Transverse colon (tissue), 4 donors: Measurements from ENCODE around the gene TRAF3IP3. TPM values are rescaled to one million over a fixed set of nuclear protein-coding genes. Genes with fewer than 3 reads are reported as not detected.

Experiments used
- DNase-seq: peaks from one replicate; pipeline ENCODE4 v3.0.0-alpha.2; 2019
- H3K27ac ChIP-seq, 4 donors: fragments of 200-600 bp; sonication (generic); 2 replicates each; pipeline ENCODE4 v1.5.1; 2016 to 2018; ENCODE audit warnings: inconsistent platforms in 4 of 4
- H3K27me3 ChIP-seq: fragments of 200-600 bp; sonication (generic); 2 replicates; pipeline ENCODE4 v1.5.1; 2017; ENCODE audit warnings: inconsistent platforms
- H3K36me3 ChIP-seq, 4 donors: fragments of 200-600 bp; sonication (generic); 2 replicates each; pipeline ENCODE4 v1.5.1; 2017 to 2019; ENCODE audit warnings: inconsistent platforms in 4 of 4
- H3K4me1 ChIP-seq, 4 donors: fragments of 200-600 bp; sonication (generic); 2 replicates each; pipeline ENCODE4 v1.5.1; 2017 to 2020; ENCODE audit warnings: inconsistent platforms in 4 of 4
- H3K4me3 ChIP-seq, 4 donors: fragments of 200-600 bp; sonication (generic); 1 replicate in 1 of 4; 2 replicates in 3 of 4; pipeline versions ENCODE4 v1.5.1 to v1.6.1; 2017 to 2019; ENCODE audit warnings: inconsistent platforms in 4 of 4
- H3K9me3 ChIP-seq, 2 donors: fragments of 200-600 bp; sonication (generic); 2 replicates each; pipeline ENCODE4 v1.5.1; 2017 to 2019; ENCODE audit warnings: inconsistent platforms in 2 of 2
- EP300 ChIP-seq: sonication (generic); formaldehyde crosslinking; IDR thresholded peaks from one replicate; pipeline ENCODE4 v1.6.1; 2017; ENCODE audit warnings: antibody characterized with exemption, low read depth
- POLR2A ChIP-seq: fragments of 450-650 bp; IDR thresholded peaks from one replicate; pipeline ENCODE4 v1.6.1; 2016; ENCODE audit warnings: antibody characterized with exemption, mild to moderate bottlenecking, moderate library complexity
- POLR2AphosphoS5 ChIP-seq, 3 donors: sonication (generic); formaldehyde crosslinking; IDR thresholded peaks; one replicate each; pipeline ENCODE4 v1.6.1; 2016; ENCODE audit warnings: antibody characterized with exemption in 3 of 3
- WGBS, 2 donors: methylation state at CpG; one replicate each; pipeline ENCODE4 v1.1.5; 2018; ENCODE audit warnings: low coverage in 1 of 2; 5-methylcytosine and 5-hydroxymethylcytosine counted together
- in situ Hi-C, 4 donors: fragments of 200-750 bp; cut with MboI; loops; one replicate each; pipeline versions ENCODE4 v1.15.0 to v1.15.1; 2017; ENCODE audit warnings: low sequenced_read_pairs in 3 of 4, low pct_ligation_motif_present in 1 of 4, low pct_unique_long_range_greater_than_20kb in 1 of 4
- intact Hi-C: fragments of 100-400 bp; cut with DNase I; formaldehyde crosslinking; loops from one replicate; pipeline ENCODE4 v1.15.1; 2023; ENCODE audit warnings: low total_unique reads
- total RNA-seq, 4 donors: library from RNA; depleted of rRNA; stranded (reverse); fragments of >200 nt; gene quantifications; one replicate each; pipeline ENCODE4 v1.1.0, GENCODE V29; 2016
- TF ChIP-seq, protein P1 (sequence below), 5 experiments: fragments of 200-600 bp in 3 of 5; fragments of 450-650 bp in 2 of 5; sonication (generic) in 3 of 5; IDR thresholded peaks; 1 replicate in 2 of 5; 2 replicates in 3 of 5; pipeline ENCODE4 v1.5.1; 2016 to 2017; ENCODE audit warnings: antibody characterized with exemption in 5 of 5, inconsistent platforms in 3 of 5, mild to moderate bottlenecking in 2 of 5, moderate library complexity in 1 of 5

Gene TRAF3IP3
- total RNA-seq, 4 donors from 2014 or later = 2.3 to 17.6 (median 6.8) TPM

- no peak overlapping the region for H3K4me3 ChIP-seq
- 89 to 93% methylated on average over 2 of the region's 2 CpGs for WGBS, 2 donors
- TF ChIP-seq EP300 (no peak), POLR2A (no peak)
- TF ChIP-seq, protein P1, sequence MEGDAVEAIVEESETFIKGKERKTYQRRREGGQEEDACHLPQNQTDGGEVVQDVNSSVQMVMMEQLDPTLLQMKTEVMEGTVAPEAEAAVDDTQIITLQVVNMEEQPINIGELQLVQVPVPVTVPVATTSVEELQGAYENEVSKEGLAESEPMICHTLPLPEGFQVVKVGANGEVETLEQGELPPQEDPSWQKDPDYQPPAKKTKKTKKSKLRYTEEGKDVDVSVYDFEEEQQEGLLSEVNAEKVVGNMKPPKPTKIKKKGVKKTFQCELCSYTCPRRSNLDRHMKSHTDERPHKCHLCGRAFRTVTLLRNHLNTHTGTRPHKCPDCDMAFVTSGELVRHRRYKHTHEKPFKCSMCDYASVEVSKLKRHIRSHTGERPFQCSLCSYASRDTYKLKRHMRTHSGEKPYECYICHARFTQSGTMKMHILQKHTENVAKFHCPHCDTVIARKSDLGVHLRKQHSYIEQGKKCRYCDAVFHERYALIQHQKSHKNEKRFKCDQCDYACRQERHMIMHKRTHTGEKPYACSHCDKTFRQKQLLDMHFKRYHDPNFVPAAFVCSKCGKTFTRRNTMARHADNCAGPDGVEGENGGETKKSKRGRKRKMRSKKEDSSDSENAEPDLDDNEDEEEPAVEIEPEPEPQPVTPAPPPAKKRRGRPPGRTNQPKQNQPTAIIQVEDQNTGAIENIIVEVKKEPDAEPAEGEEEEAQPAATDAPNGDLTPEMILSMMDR (IDR thresholded peaks at IDR 0.05) = no peak
- in situ Hi-C loops (no loop called here), intact Hi-C loops (no loop called here)
- no peak for DNase-seq
- H3K36me3 ChIP-seq = peaks cover 0 to 38% (median 19%) of the 10 kb centered on the region in 4 donors
- peaks cover 0 to 24% (median 10%) of the 10 kb centered on the region in 4 donors for H3K4me1 ChIP-seq
- no peak overlapping the region for H3K27ac ChIP-seq
- no peaks in the 10 kb centered on the region for H3K27me3 ChIP-seq
- H3K9me3 ChIP-seq = no peaks in the 10 kb centered on the region
These were observed 73.9 kb downstream of the TRAF3IP3 start for GRCh38 chr1:209829716-209830115.

DNA sequence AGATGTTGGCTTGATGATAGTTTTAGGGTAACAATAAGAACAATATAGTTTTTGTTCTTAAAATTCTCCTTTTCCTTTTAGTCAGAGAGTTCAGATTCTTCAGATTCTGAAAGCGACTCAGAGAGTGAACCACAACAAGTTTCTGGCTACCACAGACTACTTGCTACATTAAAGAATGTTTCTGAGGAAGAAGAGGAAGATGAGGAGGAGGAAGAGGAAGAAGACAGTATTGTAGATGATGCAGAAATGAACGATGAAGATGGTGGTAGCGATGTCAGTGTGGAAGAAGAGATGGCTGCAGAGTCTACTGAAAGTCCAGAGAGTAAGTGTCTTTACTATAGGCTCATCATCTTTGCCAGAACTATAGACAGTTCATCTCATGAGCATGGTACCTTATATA lies 74.9 kb downstream of the TRAF3IP3 start:
- TF ChIP-seq POLR2AphosphoS5 (IDR thresholded peaks at IDR 0.05) = no peak
- TF ChIP-seq, protein P1 (IDR thresholded peaks at IDR 0.05) = no peak
- no peak for TF ChIP-seq EP300
- no peak for TF ChIP-seq POLR2A
- WGBS, 2 donors = 77 to 81% methylated on average over 3 of the region's 3 CpGs

DNA sequence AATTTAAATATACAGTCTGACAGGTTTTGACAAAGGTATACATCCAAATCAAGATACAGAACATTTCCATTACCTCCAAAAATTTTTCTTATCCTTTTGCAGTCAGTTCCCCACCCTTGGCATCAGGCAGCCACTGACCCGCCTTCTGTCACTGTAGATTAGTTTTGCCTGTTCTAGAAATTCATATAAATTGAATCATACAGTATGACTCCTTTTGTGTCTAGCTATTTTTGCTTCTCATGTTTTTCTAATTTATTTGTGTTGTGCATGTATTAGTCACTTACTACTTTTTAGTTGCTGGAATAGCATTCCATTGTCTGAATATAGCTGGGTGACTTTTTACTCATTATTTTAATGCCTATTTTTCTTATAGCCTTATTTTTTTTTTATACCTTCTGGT lies 75.8 kb downstream of the TRAF3IP3 start:
- H3K4me1 ChIP-seq = peaks cover 0 to 24% (median 10%) of the 10 kb centered on the region in 4 donors
- in situ Hi-C loops = no loop called here
- 94 to 100% methylated on average over 1 of the region's 1 CpG for WGBS, 2 donors

More for the DNA sequence above, 74.9 kb downstream of the TRAF3IP3 start:
- in situ Hi-C loops (no loop called here), intact Hi-C loops (no loop called here)
- Histone ChIP-seq H3K27ac (no peak overlapping the region), H3K9me3 (no peaks in the 10 kb centered on the region), H3K27me3 (no peaks in the 10 kb centered on the region), H3K4me1 (peaks cover 0 to 24% (median 10%) of the 10 kb centered on the region in 4 donors), H3K4me3 (no peak overlapping the region), H3K36me3 (peaks cover 0 to 45% (median 22%) of the 10 kb centered on the region in 4 donors)
- no peak for DNase-seq

More for the DNA sequence above, 75.8 kb downstream of the TRAF3IP3 start:
- peaks cover 0 to 54% (median 26%) of the 10 kb centered on the region in 4 donors for H3K36me3 ChIP-seq
- no peak overlapping the region for H3K27ac ChIP-seq
- no peak overlapping the region for H3K4me3 ChIP-seq
- no peaks in the 10 kb centered on the region for H3K9me3 ChIP-seq
- intact Hi-C loops = no loop called here
- no peak for DNase-seq
- no peak for TF ChIP-seq EP300
- TF ChIP-seq, protein P1 (IDR thresholded peaks at IDR 0.05) = no peak
- TF ChIP-seq POLR2A = no peak
- TF ChIP-seq POLR2AphosphoS5 (IDR thresholded peaks at IDR 0.05) = no peak
- H3K27me3 ChIP-seq = no peaks in the 10 kb centered on the region

Other genes starting within 250 kb of the TRAF3IP3 start
- gene CAMK1G, start 172.3 kb upstream of the TRAF3IP3 start, total RNA-seq = not detected
- 100 to 1,000 TPM in 3 of 4 donors, 10 to 100 TPM in 1; 47.2 to 147 (median 126) TPM for gene LAMB3, start 103.6 kb upstream of the TRAF3IP3 start, total RNA-seq
- 10 to 100 TPM in 2 of 4 donors, 1 to 10 TPM in 2; 1.8 to 84.2 (median 26.9) TPM for gene G0S2, start 80.6 kb upstream of the TRAF3IP3 start, total RNA-seq
- 1 to 10 TPM in 3 of 4 donors, not detected in 1; 1.5 to 3.7 (median 2.6) TPM for gene HSD11B1, start 51.2 kb upstream of the TRAF3IP3 start, total RNA-seq
- 1 to 10 TPM in 2 of 4 donors, under 1 TPM in 1, not detected in 1; 0.20 to 2.7 (median 2.4) TPM for gene C1orf74, start 28.5 kb downstream of the TRAF3IP3 start, total RNA-seq
- 10 to 100 TPM; 26.1 to 78.0 (median 44.4) TPM for gene IRF6, start 50.1 kb downstream of the TRAF3IP3 start, total RNA-seq
- gene UTP25, start 71.9 kb downstream of the TRAF3IP3 start, total RNA-seq = 10 to 100 TPM in 1 of 4 donors, 1 to 10 TPM in 3; 1.1 to 13.7 (median 6.1) TPM
- under 1 TPM in 1 of 4 donors, not detected in 3; under 0.01 TPM for gene SYT14, start 182.2 kb downstream of the TRAF3IP3 start, total RNA-seq